ENCODE measurements around the gene HOXA2. TPM values are rescaled to one million over a fixed set of nuclear protein-coding genes. Genes with fewer than 3 reads are reported as not detected.

HOXA2 gene
- total RNA-seq: 0.20 and 0.22 TPM in 2 replicates

- peak; percentile 78 to 88 for DNase-seq (ENCODE audit: low read depth in 2 of 2)
These were observed at the start of gene HOXA2 for GRCh38 chr7:27102581-27103442. TSS of gene HOXA2 (minus strand) at chr7:27102683. CDS start at chr7:27102500, 183 bp downstream.

- DNase-seq (ENCODE audit: low read depth in 2 of 2): no peak
These were observed 49.0 kb upstream of the HOXA2 start for GRCh38 chr7:27151341-27151930.

DNA sequence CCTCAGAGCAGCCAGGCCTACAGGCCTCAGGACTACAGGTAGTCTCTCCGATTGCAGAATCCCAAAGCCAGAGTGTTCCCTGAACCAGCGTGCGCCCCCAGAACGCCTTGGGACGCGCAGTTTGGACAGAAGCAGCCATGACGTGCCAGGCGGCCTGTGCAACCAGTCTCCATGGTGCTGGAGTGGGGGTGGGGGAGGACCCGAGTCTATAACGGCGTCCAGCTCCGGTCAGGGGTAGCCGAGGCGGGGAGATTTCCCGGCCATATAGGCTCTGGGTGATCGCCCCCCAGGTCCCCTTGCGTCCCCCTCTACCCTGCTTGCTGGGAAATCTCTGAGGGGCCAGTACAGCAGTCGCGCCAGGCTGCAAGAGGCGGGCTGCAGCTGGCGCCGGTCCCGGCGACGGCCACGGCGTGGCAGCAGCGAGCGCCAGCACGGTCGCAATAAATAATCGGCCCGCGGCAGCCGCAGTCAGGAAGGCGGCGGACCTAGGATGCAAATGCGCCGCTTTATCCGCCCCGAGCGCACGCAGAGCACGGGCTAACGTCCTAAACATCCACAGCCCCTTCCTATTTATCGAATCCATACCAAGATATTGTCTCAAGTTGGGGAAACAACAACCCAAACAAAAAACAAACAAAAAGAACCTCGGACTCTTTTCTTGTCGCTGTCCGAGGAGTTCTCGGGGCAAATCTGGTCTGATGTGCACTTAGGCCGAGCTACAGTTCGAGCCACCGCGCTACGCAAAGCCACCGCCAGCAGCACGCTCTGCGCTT lies 48.3 kb upstream of the HOXA2 start:
- peak; percentile 89 to 92 for DNase-seq (ENCODE audit: low read depth in 2 of 2)

GRCh38 chr7:27149842-27150567 lies 47.5 kb upstream of the HOXA2 start:
- DNase-seq (ENCODE audit: low read depth in 2 of 2): no peak

- no peak for DNase-seq (ENCODE audit: low read depth in 2 of 2)
These were observed 46.5 kb upstream of the HOXA2 start for GRCh38 chr7:27148756-27149641.

DNA sequence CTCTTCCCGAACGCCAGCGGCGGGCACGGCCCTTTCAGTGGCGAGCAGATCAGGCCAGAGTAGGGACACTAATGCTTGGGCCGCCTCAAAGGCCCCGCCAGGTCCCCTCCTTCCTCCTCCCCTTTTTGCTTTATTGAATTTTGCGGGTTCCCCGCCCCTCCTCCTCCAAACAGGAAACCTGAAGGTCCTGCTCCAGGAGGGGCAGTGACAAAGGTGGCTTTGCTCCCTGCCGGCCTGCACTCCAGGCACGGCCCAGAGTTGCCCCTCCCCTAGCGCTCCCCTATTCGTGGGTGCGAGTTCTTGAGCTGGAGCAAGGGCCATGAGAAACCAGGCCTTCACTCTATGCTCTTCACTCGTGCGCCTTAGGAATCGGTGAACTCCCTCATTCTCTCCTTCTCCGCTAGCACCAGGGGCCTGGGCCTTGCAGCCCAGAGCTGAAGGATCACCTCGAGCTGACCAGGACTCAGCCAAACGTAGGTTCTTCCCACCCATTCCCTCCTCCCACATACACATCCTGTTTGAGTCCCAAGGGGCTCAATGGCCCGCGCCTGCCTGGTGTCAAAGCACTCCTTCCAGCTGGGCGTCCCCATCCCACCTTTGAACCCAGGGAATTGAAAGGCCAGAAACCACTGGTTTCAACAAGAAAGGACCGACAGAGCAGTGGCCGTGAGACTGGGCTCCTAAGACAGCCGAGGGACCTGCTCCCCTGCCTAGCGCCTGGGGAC lies 45.7 kb upstream of the HOXA2 start:
- no peak for DNase-seq (ENCODE audit: low read depth in 2 of 2)

DNA sequence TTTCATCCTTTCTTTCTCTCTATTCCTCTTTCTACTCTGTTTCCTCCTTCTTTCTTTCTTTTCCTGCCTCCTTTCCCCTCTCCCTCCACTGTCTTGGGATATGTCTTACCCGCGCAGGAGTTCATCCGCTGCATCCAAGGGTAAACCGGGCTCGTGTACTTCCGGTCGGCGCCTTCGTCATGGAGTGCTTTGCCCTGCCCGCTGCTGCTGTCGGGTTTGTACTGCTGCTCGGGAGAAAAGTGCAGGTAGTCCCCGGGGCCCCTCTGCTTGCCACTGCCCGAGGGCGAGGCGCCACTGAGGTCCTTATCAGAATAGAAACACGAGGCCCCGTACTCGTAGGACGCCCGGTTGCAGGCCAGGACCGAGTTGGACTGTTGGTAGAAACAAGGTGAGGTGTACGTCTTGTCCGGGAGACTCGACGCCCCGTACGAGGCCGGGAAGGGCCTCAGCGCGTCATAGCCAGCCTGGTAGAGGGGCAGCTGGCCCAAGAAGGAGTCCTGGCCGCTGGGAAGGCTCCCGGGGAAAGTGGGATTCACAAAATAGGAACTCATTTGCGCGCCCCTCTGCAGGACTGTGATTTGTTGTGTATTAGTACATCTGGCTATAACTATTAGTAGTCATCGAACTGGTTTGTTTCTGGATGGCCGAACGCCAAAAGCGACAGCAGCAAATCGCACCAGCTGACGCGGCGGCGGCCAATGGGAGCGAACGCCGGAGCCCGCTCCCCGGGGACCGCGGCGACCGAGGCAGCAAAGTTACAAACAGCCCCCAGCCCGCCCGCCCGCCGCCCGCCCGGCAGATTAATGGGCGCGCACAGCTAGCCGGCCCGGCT lies 44.9 kb upstream of the HOXA2 start, which contains the start of gene HOXA6:
HOXA6 (minus strand) TSS at position 576 of the 832 bp plus-strand sequence; CDS start at position 551, 25 bp downstream.
- peak in 1 of 2 donors; percentile 68 for DNase-seq (ENCODE audit: low read depth in 2 of 2)

DNA sequence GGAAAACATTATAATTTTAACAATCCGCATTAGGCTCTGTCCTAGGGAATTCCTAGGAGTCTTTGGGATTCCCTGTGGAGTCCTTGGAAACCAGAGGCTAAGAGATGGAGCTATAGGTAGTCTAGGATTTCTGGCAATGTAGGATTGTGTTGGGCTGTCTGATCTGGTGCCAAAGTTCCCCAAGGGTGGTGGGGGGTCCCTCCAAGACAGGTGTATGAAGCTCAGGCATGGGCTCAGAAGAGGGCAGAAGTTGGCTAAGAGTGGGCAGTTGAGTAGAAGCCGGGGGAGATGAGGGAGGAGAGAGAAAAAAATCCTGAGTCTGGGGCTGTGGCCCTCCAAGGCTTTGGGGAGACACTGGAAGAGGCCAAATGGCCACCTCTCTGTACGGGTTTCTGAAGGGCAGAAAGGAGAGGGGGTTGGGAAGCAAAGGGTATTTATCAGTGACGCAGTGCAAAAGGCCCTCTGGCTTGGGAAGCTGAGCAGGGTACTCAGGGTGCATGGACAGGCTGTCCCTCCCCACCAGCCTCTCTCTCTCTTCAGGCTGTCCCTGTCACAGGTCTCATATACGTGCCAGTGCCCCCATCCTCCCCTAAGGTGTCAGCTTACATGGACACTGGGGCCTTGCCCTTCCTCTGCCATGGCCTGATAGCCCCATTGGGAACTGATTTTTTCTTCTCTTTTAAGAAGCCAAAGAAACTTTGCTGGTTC lies 44.2 kb upstream of the HOXA2 start:
- no peak for DNase-seq (ENCODE audit: low read depth in 2 of 2)

GRCh38 chr7:27145914-27146412 lies 43.5 kb upstream of the HOXA2 start:
- no peak for DNase-seq (ENCODE audit: low read depth in 2 of 2)

DNA sequence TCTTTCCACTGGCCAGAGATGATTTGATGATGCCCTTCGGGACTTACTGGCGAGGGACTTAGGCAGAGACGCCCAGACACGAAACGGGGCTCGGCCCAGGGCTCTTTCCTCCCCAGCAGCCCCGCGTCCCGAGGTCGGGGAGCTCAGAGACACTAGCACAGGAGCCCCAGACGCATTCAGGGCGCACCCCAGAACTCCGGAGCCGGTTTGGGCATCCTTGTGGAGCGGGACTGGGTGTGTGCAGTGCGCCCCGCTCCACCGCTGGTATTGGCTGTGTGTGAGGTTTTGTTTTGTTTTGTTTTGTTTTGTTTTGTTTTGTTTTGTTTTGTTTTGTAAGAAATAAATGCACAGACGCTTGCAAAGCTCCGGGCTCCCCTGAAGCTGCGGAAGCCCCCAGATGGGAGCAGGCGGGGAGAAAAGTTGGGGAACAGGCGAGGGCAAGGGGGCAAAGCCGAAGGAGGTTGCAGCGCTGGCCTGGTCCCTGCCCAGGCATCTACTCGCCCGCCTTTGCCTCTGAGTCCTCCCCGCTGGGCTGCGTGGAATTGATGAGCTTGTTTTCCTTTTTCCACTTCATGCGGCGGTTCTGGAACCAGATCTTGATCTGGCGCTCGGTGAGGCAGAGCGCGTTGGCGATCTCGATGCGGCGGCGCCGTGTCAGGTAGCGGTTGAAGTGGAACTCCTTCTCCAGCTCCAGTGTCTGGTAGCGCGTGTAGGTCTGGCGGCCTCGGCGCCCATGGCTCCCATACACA lies 42.9 kb upstream of the HOXA2 start:
- no peak for DNase-seq (ENCODE audit: low read depth in 2 of 2)

DNA sequence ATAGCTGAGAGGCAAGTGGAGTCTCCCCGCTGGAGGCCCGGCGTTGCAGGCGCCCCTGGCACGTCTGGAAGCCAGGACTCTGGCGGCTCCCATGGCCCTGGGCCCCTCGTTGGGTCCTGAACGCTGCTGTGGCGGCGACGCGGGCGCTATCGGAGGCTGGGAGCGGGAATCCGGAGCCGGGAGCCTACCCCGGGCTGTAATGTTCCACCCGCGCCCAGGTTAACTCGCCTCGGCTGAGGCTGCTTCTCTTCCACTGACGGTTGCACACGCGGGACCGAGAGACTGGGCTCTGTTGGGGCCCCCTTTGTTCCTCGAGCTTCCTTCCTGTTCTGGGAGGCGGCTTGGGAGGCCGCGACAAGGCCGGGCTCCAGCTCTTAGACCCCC lies 42.3 kb upstream of the HOXA2 start:
- DNase-seq (ENCODE audit: low read depth in 2 of 2): no peak

- peak in 1 of 2 donors; percentile 48 for DNase-seq (ENCODE audit: low read depth in 2 of 2)
These were observed 41.7 kb upstream of the HOXA2 start for GRCh38 chr7:27143950-27144780.

- DNase-seq (ENCODE audit: low read depth in 2 of 2): peak; percentile 93 to 99
These were observed 40.8 kb upstream of the HOXA2 start, which contains the start of gene HOXA5 for GRCh38 chr7:27143023-27143949. TSS of gene HOXA5 (minus strand) at chr7:27143681. CDS start at chr7:27143607, 74 bp downstream.

DNA sequence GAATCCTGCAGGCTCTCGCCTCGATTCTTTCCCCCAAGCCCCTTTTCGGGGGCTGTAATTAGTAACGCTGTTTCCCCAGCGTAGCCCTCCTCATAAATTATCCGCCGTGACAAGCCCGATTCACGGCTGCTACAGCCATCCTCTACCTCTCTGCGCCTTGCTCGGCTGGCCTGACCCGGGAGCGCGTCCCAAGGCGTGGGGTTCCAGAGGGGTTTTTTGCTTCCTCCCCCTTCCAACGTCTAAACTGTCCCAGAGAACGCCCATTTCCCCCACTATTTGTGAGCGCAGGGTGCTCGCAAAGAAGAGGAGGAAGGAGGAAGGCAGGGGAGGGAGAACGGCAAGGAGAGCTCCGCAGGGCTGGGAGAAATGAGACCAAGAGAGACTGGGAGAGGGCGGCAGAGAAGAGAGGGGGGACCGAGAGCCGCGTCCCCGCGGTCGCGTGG lies 40.1 kb upstream of the HOXA2 start:
- peak in 1 of 2 donors; percentile 31 for DNase-seq (ENCODE audit: low read depth in 2 of 2)
